Upper lobe of left lung (tissue), 6 donors: ENCODE data around the gene C1S. TPM values are rescaled to one million over a fixed set of nuclear protein-coding genes. Genes with fewer than 3 reads are reported as not detected.
A peak's percentile ranks its signal among the peaks of the same experiment; 100 is the strongest.
"Not testable (repeated sequence)": the region's sequence is repeated elsewhere in the genome, so short reads cannot be mapped to it uniquely, and the experiment has no call there.

ENCODE experiments used
- ATAC-seq, 2 donors: fragments of 200-7000 bp; cut with Tn5 transposase; one replicate each; pipeline ENCODE4 v1.9.1; 2022; ENCODE audit warnings: mild to moderate bottlenecking in 2 of 2, moderate library complexity in 2 of 2; ENCODE audit not compliant: low FRiP score in 2 of 2
- DNase-seq, 2 donors: peaks; one replicate each; pipeline ENCODE4 v3.0.0-alpha.2; 2019 to 2020
- H3K27ac ChIP-seq, 4 donors: fragments of 200-600 bp; sonication (generic); one replicate each; pipeline ENCODE4 v1.5.1; 2016 to 2019
- H3K27me3 ChIP-seq, 4 donors: fragments of 200-600 bp; sonication (generic); one replicate each; pipeline ENCODE4 v1.5.1; 2017 to 2019
- H3K36me3 ChIP-seq, 4 donors: fragments of 200-600 bp; sonication (generic); one replicate each; pipeline ENCODE4 v1.5.1; 2016 to 2019
- H3K4me1 ChIP-seq, 4 donors: fragments of 200-600 bp; sonication (generic); one replicate each; pipeline ENCODE4 v1.5.1; 2018 to 2019
- H3K4me3 ChIP-seq, 4 donors: fragments of 200-600 bp; sonication (generic); one replicate each; pipeline ENCODE4 v1.5.1; 2017 to 2019; ENCODE audit warnings: mild to moderate bottlenecking in 2 of 4, moderate library complexity in 1 of 4
- H3K9me3 ChIP-seq, 4 donors: fragments of 200-600 bp; sonication (generic); one replicate each; pipeline ENCODE4 v1.5.1; 2018 to 2019
- EP300 ChIP-seq, 4 donors: sonication (generic); formaldehyde crosslinking; IDR thresholded peaks; one replicate each; pipeline ENCODE4 v1.5.1; 2017; ENCODE audit warnings: antibody characterized with exemption in 4 of 4, control low read depth in 2 of 4
- POLR2A ChIP-seq, 4 donors: fragments of 450-650 bp; IDR thresholded peaks; one replicate each; pipeline ENCODE4 v1.5.1; 2016 to 2017; ENCODE audit warnings: antibody characterized with exemption in 4 of 4, mild to moderate bottlenecking in 2 of 4
- POLR2AphosphoS5 ChIP-seq, 2 donors: sonication (generic); formaldehyde crosslinking; IDR thresholded peaks; one replicate each; pipeline ENCODE4 v1.5.1; 2017; ENCODE audit warnings: antibody characterized with exemption in 2 of 2
- WGBS, 2 donors: methylation state at CpG; one replicate each; pipeline ENCODE4 v1.1.5; 2017 to 2018; 5-methylcytosine and 5-hydroxymethylcytosine counted together
- total RNA-seq, 6 donors: library from RNA; depleted of rRNA in 4 of 6; stranded (reverse); fragments of >200 nt in 4 of 6; gene quantifications; one replicate each; pipeline versions ENCODE4 v1.1.0 to v1.2.1, GENCODE V29; 2016 to 2021
- TF ChIP-seq, protein P1 (sequence below), 6 experiments: fragments of 450-650 bp in 4 of 6; fragments of 200-600 bp in 2 of 6; sonication (generic) in 2 of 6; IDR thresholded peaks; one replicate each; pipeline ENCODE4 v1.5.1; 2016 to 2019; ENCODE audit warnings: antibody characterized with exemption in 6 of 6
- donor health status: DM: no; HTN: no; CAD: no; lungs with moderate emphysema.
- donor health status: DM: no; HTN: yes; CAD: no; lungs with severe emphysema.

C1S gene
- total RNA-seq, 6 donors from 2014 or later = 146 to 338 (median 208) TPM

DNA sequence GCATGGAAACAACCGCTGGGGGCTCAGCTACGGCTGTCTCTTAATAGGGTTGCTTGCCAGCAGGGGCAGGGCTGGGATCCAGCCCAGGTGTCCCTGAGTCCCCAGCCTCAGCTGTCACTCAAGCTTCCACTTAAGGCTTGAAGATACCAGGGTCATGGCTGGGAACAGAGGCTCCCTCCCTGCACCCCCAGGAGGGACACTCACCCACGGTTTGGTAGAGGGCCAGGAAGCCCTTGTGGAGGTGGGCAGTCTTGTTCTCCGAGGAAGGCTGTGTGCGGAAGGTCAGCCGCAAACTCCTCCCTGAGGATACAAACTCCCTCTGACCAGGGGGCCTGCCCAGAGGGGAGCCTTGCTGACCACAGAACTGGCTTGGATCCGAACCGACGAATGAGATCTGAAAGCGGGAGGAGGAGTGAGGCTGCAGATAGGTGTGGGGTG lies 41.2 kb downstream of the C1S start:
- Histone ChIP-seq H3K9me3 (no peaks in the 10 kb centered on the region), H3K4me3 (no peak overlapping the region), H3K27me3 (no peaks in the 10 kb centered on the region), H3K4me1 (peaks cover 0 to 8% (median 1%) of the 10 kb centered on the region in 4 donors), H3K36me3 (peaks cover 6 to 58% (median 24%) of the 10 kb centered on the region in 4 donors), H3K27ac (peak overlapping the region in 2 of 4 donors; percentile 7 to 16)
- peak in 1 of 2 donors; percentile 16 for DNase-seq
- ATAC-seq = peak in 1 of 2 donors; percentile 50
- 79 to 89% methylated on average over 6 to 10 of the region's 10 CpGs for WGBS, 2 donors
- TF ChIP-seq, protein P1, sequence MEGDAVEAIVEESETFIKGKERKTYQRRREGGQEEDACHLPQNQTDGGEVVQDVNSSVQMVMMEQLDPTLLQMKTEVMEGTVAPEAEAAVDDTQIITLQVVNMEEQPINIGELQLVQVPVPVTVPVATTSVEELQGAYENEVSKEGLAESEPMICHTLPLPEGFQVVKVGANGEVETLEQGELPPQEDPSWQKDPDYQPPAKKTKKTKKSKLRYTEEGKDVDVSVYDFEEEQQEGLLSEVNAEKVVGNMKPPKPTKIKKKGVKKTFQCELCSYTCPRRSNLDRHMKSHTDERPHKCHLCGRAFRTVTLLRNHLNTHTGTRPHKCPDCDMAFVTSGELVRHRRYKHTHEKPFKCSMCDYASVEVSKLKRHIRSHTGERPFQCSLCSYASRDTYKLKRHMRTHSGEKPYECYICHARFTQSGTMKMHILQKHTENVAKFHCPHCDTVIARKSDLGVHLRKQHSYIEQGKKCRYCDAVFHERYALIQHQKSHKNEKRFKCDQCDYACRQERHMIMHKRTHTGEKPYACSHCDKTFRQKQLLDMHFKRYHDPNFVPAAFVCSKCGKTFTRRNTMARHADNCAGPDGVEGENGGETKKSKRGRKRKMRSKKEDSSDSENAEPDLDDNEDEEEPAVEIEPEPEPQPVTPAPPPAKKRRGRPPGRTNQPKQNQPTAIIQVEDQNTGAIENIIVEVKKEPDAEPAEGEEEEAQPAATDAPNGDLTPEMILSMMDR (IDR thresholded peaks at IDR 0.05) = no peak
- TF ChIP-seq POLR2A (IDR thresholded peaks at IDR 0.05) (no peak), EP300 (IDR thresholded peaks at IDR 0.05) (no peak), POLR2AphosphoS5 (IDR thresholded peaks at IDR 0.05) (no peak)

DNA sequence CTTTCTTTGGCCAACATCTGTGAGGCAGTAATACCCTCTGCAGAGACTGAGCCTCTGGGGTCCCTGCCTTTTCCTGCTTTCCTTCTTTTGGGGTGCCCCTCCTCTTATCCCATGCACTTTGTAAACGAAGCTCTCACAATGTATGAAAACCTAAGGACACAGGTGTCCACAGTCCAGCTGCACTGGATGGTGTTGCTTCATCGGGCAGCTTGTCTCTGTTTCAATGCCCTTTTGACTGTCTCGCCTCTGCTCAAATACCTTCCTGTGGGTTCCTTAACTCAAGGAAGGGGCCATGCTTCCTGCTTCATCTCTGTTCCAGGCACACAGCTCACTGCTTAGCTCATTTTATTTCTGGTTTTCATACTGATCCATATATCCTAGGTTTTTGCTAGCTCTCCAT lies 42.1 kb downstream of the C1S start:
- DNase-seq (no peak), ATAC-seq (no peak)
- Histone ChIP-seq H3K9me3 (no peaks in the 10 kb centered on the region), H3K36me3 (peaks cover 6 to 55% (median 22%) of the 10 kb centered on the region in 4 donors), H3K4me1 (peaks cover 6 to 17% (median 8%) of the 10 kb centered on the region in 4 donors), H3K4me3 (no peak overlapping the region), H3K27ac (peak overlapping the region in 1 of 4 donors; percentile 21), H3K27me3 (no peaks in the 10 kb centered on the region)
- 69 to 81% methylated on average over 3 of the region's 3 CpGs for WGBS, 2 donors
- TF ChIP-seq POLR2A (IDR thresholded peaks at IDR 0.05) (no peak), EP300 (IDR thresholded peaks at IDR 0.05) (no peak), POLR2AphosphoS5 (IDR thresholded peaks at IDR 0.05) (no peak)
- TF ChIP-seq, protein P1 (IDR thresholded peaks at IDR 0.05) = no peak

DNA sequence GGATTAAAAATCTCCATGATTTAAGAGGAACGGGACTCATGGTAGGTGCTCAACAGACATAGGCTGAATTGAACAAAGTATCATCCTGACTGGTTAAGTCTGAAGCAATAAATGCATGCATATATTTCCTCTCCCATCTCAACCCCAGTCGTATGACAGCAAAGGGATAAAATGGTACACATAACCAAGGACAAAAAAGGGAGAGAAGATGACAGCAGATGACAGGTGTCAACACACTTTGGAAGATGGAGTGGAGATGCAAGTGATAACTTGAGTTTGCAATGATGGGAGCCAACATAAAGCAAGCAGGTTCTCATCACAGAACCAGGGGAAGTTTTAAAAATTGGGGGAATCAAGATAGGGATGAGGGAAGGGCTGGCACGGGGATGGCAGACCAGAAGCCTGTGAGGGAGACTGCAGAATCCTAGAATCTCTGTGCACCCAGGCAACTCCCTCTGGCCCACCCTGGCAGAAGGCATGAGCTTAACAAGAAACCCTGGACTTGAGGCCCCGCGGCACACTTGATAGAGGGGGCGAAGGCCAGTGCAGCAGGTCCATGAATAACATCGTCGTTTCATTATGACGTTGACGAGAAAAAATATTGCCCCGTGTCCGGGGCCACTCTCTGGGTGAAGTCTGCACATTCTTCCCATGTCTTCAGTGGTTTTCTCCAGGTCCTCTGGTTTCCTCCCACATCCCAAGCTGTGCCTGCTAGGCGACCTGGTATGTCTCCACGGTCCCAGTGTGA lies 43.5 kb downstream of the C1S start:
- H3K27me3 ChIP-seq = no peaks in the 10 kb centered on the region
- ATAC-seq (no peak), DNase-seq (peak in 1 of 2 donors; percentile 18)
- no peak overlapping the region for H3K4me3 ChIP-seq
- no peak for TF ChIP-seq POLR2AphosphoS5 (IDR thresholded peaks at IDR 0.05)
- no peak for TF ChIP-seq POLR2A (IDR thresholded peaks at IDR 0.05)
- TF ChIP-seq, protein P1 (IDR thresholded peaks at IDR 0.05) = no peak
- no peak for TF ChIP-seq EP300 (IDR thresholded peaks at IDR 0.05)
- peaks cover 6 to 43% (median 17%) of the 10 kb centered on the region in 4 donors for H3K36me3 ChIP-seq
- H3K4me1 ChIP-seq = peaks cover 10 to 21% (median 14%) of the 10 kb centered on the region in 4 donors
- H3K9me3 ChIP-seq = no peaks in the 10 kb centered on the region
- H3K27ac ChIP-seq = no peak overlapping the region
- 93 to 96% methylated on average over 14 of the region's 14 CpGs for WGBS, 2 donors

DNA sequence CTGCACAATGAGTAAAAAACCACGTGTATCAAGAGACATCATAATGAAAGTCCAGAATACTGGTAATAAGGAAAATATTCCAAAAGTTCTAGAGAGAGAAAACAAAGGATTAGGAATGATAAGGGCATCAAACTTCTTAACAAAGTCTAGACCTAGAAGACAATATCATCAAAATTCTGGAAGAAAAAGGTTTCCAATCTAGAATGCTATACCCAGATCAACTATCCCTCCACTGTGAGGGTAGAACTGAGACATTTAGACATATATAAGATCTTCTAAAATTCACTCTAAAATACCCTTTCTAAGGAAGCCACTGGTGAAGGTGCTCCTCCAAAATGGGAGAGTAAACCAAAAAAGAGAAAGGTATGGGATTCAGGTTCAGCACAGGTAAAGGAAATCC lies 45.6 kb downstream of the C1S start:
- Histone ChIP-seq H3K27ac (peak overlapping the region in 1 of 4 donors; percentile 13), H3K27me3 (no peaks in the 10 kb centered on the region), H3K36me3 (peaks cover 0 to 27% (median 9%) of the 10 kb centered on the region in 4 donors), H3K4me1 (peaks cover 17 to 33% (median 21%) of the 10 kb centered on the region in 4 donors), H3K4me3 (no peak overlapping the region), H3K9me3 (no peaks in the 10 kb centered on the region)
- no peak for TF ChIP-seq POLR2A (IDR thresholded peaks at IDR 0.05)
- no peak for TF ChIP-seq POLR2AphosphoS5 (IDR thresholded peaks at IDR 0.05)
- TF ChIP-seq, protein P1 (IDR thresholded peaks at IDR 0.05) = no peak
- no peak for TF ChIP-seq EP300 (IDR thresholded peaks at IDR 0.05)
- 88 to 94% methylated on average over 1 of the region's 1 CpG for WGBS, 2 donors
- DNase-seq (no peak), ATAC-seq (no peak)

DNA sequence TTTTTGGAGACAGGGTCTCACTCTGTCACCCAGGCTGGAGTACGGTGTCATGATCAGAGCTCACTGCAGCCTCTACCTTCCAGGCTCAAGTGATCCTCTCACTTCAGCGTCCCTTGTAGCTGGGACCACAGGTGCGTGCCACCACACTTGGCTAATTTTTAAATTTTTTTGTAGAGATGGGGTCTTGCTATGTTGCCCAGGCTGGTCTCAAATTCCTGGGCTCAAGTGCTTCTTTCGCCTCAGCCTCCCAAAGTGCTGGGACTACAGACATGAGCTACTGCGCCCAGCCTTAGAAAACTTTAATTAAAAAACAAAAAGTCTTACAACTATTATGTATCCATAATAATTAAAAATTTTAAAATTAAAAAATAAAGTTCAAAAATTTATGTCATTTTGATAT lies 46.7 kb downstream of the C1S start:
- Histone ChIP-seq H3K4me3 (peak overlapping the region in 3 of 4 donors; percentile 57 to 76 (median 70)), H3K4me1 (peaks cover 17 to 33% (median 21%) of the 10 kb centered on the region in 4 donors), H3K36me3 (peaks cover 0 to 24% (median 6%) of the 10 kb centered on the region in 4 donors), H3K27ac (peak overlapping the region; percentile 95 to 99 (median 96))
- not testable (repeated sequence) for H3K27me3 ChIP-seq, ATAC-seq, H3K9me3 ChIP-seq, DNase-seq
- WGBS, 2 donors = 97 to 98% methylated on average over 5 of the region's 5 CpGs
